Hypothalamus (tissue), 51 donors: ENCODE measurements around the gene KCND2.
A peak's percentile ranks its signal among the peaks of the same experiment; 100 is the strongest.
"Not testable (repeated sequence)": the region's sequence is repeated elsewhere in the genome, so short reads cannot be mapped to it uniquely, and the experiment has no call there.

Experiments used
- DNase-seq, 51 donors: peaks; one replicate each; lab custom pipeline; 2025; lab: John Stamatoyannopoulos, UW

Gene KCND2

DNA sequence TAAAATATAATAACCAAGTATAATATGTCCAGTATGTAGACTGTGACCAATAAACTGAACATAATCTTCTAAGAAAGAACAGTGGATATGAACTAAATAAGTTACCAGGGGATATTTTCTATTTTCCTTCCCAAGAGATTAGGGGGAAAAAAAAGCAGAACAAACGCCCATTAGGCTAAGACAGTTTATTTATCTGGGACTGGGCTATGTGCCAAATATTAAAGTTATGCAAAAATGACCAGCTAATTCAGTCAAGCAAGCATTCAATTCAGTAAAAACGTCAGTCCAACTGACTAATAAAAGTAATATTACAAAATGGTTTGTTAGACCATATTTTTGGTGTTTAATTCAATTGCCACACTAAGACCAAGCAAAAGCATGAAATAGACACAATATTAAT is 462.8 kb downstream of the KCND2 start:
- DNase-seq = no peak

DNA sequence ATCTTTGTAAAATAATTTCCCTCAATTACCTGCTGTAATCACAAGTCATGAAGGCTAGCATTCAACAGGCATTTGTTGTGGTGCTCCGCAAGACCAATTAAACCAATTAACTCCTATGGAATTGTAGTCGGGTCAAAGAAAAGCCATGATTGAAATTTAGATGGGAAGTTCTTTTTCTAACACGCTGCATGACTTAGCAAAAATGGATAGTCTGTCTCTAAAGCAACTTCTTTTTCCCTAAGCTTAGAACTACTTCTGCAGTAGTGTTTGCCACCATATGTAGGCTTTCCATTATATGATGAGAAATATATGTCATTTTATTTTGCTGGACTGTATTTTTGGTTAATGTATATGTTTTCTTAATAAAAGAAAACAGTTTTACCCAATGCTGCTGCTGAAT is 465.8 kb downstream of the KCND2 start:
- no peak for DNase-seq

DNA sequence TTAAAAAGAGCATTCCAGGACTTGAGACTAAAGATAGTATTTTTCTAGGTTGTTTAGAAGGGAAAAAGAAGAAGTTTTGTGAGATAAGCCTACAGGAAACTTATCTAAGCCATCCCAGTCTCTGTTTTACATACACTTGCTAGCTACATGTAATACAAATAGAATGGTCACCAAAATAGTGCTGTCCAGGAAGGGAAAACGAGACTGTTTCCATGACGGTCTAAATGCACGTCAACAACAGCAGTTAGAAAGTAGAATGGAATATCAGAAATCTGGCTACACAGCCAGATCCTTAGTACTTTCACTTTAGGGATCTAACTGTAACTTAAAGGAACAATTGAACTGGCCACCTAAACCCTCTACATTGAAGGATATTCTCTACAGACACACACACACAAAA is 467.4 kb downstream of the KCND2 start:
- no peak for DNase-seq

DNA sequence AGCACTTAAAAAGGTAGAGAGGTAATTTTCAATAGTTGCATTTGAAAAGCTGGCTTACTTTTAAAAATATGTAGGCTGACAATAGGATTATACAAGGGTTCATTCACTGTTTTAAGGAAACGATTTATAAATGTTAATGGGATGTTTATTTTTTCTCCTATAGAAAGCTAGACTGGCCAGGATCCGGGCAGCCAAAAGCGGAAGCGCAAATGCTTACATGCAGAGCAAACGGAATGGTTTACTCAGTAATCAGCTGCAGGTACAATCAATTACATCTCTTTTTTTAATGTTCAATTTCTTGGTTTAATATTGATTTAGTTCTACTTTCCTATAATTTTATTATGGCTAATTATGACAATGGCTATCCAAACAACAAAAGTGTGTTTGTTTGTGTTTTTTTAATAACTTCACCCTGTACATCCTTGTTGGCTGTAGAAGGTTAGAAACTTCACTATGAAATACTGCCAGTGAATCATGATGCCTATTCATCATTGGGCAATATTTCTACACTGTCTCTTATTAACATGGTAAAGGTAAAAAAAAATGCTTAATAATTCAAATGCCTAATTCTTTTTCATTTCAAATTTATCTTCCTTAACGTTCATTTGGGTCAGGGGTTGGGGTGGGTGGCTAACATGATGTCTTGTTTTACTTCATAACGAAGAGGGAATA is 468.5 kb downstream of the KCND2 start:
- DNase-seq = no peak

DNA sequence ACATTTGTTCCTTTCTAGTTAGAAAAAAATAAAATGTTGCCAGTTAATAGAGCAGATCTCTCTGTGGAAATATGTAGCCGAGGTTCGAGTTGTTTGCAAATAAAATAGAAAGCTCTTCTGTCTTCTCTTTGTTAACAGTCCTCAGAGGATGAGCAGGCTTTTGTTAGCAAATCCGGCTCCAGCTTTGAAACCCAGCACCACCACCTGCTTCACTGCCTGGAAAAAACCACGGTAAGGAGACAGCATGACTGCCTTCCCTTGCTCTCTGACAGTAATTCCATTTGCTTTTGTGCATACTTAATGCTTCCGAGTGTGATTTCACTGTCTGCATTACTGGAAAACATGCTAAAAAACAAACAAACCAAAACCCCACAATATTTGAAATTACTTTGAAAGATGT is 469.4 kb downstream of the KCND2 start:
- DNase-seq = peak in 9 of 51 donors; percentile 1 to 31 (median 8)

DNA sequence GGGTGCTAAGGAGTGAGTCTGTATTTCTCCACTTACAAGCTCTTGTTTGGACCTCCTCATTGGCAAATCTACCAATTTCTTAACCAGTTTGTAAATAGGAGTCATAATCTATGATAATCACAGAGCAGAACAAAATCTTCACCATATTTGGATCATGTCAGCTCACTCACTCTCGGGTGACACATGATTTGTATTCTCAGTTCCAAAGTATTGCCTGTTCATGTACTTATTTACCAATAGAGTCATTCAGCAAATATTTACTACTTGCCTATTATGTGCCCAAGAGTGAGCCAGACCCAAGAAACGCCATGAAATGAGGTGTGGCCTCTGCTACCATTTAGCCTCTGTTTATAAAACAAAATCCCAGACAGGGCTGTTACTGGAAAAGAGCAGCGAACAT is 470.2 kb downstream of the KCND2 start:
- DNase-seq = no peak

DNA sequence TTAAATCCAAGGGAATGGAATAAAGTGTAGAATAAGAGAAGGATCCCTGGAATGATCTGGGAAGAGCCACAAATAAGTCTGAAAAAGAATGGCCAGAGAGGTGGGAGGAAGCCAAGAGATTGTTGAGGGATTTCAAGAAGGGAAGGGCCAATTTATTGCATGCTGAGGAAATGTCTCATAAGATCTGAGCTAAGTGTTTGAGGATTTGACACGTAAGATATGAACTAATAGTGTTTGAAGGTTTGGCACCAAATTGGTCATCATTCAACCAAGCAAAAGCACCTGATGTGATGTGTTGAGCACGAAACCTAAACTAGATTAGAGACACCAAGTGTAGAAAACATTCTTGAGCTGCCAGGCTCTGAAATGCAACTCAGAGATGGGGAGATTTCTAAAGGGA is 487.1 kb downstream of the KCND2 start:
- no peak for DNase-seq

DNA sequence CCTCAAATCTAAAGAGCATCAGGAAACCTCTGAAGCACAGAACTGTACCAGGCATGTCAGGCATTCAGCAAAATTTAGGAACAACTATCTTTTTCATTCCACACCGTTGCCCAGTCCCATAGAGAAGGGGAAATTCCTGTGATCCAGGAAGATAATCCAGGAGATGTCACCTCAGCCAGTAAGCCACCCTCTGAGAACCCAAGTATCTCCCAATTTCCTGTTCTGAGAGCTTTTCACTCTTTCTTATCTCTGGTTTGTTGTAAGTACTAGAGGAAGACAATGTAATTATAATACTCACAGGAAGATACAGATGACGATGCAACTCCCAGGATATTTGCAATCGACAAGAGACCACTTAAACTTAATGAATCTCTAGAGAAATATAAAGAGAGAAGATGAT is 487.9 kb downstream of the KCND2 start:
- DNase-seq = no peak

DNA sequence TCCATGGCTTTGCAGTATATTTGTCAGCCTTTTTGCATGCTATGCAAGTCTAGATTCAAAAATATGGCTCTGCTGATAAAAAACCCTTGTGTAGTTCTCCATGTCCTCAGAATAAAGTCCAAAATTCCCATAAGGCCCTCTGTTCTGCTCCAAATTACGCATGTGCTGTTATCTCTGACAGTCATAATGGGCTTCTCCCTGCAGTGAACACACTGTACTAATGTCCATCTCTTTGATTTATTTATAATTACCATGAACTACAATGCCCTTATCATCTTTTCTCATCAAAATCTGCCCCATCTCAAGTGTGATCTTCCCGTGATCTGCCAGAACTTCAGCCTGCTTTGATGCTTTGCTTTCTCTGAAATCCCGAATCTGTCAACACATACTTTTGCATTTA is 497.2 kb downstream of the KCND2 start:
- DNase-seq = no peak

DNA sequence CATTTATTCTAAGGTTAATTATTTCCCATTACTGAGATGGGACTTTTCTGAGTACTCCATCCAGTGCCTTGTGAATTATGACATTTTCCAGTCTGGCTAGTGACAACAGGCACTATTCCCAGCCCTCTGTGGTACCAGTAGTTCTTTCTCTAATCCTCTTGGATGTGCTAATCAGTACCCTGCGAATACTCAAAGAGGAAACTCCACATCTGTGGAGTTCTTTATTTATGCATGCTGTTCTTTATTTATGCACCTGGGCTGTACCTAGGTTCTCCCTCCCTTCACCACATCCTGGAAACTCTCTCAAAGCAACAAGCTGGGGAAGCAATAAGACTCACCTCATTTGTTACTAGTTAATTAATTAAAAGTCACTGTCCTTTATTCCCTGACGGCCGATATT is 501.5 kb downstream of the KCND2 start:
- DNase-seq = no peak

DNA sequence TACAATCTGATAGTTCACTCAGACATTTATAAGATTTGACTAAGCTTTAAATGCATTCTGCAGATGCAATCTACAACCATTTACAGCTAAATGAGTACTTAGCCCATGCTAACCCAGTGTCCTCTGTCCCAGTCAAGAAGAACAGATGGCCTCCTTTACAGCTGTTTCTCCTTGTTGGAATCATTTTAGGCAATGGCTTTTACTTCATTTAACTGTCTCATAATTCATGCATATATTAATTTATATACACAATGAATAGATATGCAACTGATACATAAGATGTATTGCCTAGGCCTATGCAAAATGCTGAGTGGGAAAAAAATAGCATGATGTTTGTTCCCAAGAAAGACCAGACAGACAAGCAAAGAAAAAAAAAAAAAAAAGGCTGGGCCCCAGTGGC is 502.8 kb downstream of the KCND2 start:
- no peak for DNase-seq

DNA sequence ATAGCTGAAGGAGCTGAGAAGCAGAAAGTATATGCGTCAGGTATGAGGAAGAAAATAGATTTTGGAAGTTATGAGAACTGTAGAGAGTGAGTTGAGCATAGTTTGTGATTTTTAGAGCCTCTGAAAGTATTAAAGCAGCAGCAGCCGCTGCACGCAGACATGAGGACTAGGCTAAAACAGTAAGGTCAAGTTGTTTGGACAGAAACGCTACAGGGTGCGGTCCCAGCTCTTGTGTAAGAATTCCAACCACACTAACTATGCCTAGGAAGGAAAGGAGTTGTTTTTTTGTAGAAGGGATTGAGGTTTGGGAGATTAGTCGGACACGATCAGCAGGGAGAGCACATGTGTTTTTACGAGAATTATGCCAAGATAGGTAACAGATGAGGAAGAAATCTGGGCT is 506.1 kb downstream of the KCND2 start:
- not testable (repeated sequence) for DNase-seq

DNA sequence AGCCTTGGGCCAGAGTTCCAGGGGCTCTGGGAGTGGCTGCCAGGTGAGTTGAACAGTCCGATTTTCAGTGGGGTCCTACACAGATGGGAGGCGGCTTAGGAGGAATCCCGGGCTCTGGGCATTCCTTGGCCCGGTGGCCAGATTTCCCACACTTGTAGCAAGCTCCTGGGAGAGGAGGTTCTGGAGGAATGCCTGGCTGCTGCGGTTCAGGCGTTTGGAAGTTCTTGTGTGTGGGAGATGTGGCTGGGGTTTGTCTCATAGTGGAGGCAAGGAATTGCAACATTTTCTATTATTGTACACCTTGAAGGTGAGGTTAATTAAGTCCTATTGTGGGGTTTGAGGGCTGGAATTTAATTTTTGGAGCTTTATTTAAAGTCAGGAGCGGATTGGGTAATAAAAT is 507.5 kb downstream of the KCND2 start:
- not testable (repeated sequence) for DNase-seq

DNA sequence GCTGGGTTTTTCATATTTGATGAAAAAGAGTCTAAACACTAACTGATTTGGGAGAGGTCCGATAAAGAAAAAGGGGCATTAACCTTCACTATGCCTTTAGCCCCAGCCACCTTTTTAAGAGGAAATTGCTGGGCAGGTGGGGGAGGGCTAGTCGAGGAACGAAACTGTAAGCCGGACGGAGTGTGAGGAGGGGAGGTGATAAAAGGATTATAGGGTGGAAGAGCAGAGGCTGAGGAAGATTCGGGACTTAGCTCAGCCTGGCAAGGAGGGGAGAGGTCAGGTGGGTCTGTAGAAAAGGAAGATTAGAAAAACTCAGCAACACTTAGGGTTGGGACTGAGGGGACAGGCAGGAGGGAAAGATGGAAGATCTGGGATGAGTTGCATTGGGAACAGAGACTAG is 508.0 kb downstream of the KCND2 start:
- DNase-seq = no peak

DNA sequence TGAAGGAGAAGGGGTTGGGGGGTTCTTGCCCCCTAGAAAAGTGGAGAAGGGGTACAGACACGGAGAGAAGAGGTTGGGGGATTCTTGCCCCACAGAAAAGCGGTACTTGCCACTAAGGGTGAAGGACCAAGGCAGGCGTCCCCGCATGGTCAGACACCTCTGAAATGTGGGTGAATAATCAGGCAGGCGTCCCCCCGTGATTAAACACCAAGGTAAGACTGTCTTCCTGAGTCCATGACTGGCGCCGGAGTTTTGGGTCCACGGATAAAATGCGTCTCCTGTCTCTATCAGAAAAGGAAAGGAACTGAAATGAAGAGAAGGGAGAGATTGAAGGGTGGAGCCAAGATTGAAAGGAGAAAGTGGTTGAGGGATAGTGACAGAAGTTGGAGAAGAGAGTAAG is 508.9 kb downstream of the KCND2 start:
- DNase-seq = not testable (repeated sequence)

DNA sequence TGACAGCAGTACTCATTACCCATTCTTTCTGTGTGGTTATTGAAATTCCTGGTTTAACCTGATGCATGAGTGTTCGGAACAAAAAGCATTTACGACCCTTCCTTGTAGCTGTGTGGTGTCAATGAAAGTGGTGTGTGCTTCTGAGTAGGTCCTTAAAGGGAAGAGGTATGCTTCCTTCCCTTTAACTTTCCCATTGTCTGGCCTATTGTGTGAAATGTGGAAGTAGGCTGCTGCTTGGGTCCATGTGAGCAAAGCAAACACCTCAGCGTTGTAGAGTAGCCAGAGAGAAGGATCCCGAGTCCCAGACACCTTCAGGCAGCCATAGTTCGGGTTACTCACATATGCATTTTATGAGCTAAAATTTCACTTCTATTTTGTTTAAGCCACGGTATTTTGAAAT is 510.3 kb downstream of the KCND2 start:
- no peak for DNase-seq

DNA sequence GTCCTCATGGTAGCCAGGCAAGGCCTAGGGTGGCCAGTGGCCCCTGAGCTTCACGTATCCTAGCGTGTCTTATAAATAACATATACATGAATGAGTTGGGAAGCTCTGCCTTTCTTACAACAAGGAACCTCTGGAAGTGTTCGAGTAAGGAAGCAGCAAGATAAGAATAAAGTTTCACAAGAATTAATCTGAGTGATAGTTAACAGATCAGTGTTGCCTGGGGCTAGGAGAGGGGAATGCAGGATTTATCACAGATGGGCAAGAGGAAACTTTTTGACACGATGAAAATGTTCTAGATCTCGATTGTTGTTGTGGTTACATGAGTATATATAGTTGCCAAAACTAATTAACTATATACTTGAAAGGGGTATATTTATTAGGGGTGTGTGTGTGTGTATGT is 510.7 kb downstream of the KCND2 start:
- DNase-seq = no peak

DNA sequence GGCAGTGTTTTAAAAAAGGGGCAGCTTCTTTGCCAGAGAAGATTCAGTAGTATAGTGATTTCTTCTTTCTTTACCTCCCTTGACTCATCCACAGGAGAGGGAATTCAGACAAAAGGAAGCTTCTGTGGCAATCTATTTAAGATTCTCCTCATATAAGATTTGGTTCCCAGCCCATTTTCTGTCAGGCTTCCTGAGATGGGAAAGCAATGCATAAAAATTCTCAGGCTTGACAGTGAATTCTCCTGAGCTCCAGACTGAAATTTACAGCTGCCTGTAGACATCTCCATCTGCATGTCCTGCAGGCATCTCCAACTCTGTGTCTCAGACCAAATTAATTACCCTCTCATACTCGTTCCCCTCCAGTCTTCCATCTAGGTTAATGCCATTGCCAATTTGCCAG is 512.1 kb downstream of the KCND2 start:
- no peak for DNase-seq

DNA sequence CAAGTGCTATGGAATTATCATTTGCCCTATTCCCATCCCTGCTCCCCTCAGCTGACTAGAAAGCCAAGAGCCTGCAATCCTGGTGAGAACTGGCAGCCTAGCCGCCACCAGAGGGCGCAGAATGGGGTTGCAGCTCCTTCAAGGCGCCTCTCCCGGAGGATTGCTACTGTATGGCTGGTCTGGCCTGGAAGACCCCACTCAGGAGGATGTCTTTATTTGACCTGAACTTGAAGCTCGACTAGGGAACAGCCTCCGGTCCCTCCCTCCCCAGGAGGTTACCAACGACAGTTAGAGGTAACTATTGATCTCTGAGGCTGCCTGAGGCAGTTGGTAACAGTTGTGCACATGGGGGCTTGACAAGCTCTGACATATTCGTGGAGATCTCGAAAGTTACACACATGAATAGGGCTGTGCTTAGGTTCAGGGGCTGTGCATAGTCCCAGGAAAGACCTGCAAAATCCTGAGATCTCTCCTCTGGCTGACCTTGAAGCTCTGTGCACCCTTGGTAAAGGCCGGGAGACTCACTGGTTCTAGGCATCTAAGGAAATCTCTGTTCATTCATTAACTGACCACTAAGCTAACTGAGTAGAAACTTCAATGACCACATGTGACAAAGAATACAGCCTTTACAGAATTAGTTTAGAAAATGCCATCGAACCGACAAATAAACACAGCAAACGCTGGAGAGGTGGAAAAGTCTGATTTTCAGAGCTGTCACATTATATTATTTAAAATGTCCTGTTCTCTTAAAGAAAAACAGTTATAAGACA is 519.3 kb downstream of the KCND2 start:
- peak in 41 of 51 donors; percentile 1 to 74 (median 30) for DNase-seq

DNA sequence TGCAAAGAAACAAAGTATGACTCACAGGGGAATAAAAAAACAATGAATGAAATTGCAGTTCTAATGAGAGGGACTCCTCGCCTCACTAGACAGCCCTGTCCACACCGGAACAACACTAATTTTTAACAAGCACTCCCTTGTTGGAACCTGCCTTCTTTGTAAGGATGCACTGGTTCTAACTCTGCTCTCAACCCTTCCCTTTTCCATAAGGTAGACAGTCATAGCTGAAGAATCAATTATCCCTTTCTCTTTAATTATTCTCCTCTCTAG is 519.8 kb downstream of the KCND2 start:
- DNase-seq = no peak

DNA sequence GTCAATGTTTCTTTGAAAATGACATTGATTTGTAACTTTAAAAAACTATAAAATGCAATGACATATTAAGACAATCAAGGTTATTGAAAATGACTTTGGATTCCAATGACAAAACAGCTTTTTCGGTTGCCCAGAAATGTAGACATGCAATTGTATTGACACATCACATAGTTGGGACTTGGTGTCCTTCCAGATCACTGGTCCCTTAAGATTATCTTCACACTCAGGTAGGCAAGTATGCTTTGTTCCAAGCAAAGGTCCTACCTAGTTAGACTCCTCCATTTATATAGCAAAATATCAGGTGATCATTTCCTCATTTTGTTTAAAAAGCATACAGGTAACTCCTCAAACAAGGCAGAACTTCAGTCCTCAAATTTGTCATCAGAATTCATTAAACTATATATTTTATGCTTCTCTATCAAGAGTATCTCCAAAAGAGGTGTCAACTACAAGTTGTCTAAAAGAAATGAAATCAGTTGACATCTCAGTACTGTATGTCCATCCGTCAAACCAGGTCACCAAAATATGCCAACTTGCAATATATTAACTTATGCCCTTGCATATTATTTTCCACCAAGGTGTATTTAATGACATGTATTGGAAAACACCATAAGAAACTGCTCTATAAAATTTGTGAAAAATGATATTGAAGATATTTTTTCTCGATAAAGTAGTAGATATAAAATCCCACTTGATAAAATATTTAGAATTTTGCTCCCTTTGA is 520.4 kb downstream of the KCND2 start:
- DNase-seq = no peak

DNA sequence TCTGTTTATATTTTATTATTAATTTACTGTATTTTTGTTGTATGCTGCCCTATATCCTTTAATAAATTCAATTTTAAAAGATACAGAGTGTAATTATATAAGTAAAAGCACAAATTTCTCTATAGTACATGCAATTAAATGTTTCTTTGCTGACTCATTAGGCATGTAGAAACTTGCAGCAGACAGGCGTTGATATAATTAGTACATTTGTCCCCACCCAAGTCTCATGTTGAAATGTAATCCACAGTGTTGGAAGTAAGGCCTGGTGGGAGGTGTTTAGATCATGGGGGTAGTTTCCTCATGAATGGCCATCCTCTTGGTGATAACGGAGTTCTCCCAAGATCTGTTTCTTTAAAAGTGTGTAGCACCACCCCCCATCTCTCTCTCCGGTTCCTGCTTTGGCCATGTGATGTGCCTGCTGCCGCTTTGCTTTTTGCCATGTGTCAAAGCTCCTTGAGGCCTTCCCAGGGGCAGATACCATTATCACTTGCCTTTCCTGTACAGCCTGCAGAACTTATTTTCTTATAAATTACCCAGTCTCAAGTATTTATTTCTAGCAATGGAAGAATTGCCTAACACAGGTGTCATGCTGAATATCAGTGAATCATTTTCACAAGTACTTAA is 521.2 kb downstream of the KCND2 start:
- DNase-seq = no peak
